Hepatocyte (in vitro differentiated cells): Measurements from ENCODE around the gene KPNB1. TPM values are rescaled to one million over a fixed set of nuclear protein-coding genes. Genes with fewer than 3 reads are reported as not detected.

Experiments
- DNase-seq: peaks from one replicate; pipeline ENCODE4 v3.0.0-alpha.2; 2016; ENCODE audit warnings: low spot score
- H2AFZ ChIP-seq: fragments of 200-600 bp; sonication (generic); 2 replicates; pipeline ENCODE4 v1.6.0; 2016; ENCODE audit warnings: antibody characterized with exemption, mild to moderate bottlenecking
- H3K27ac ChIP-seq: fragments of 200-600 bp; sonication (generic); 2 replicates; pipeline ENCODE4 v1.5.1; 2016; ENCODE audit warnings: mild to moderate bottlenecking
- H3K27me3 ChIP-seq: fragments of 200-600 bp; sonication (generic); 2 replicates; pipeline ENCODE4 v1.6.1; 2016
- H3K36me3 ChIP-seq: fragments of 200-600 bp; sonication (generic); replicated peaks from 2 replicates; pipeline ENCODE4 v1.5.1; 2016; ENCODE audit warnings: low read depth; ENCODE audit not compliant: insufficient read depth
- H3K4me1 ChIP-seq: fragments of 200-600 bp; sonication (generic); 2 replicates; pipeline ENCODE4 v1.5.1; 2016; ENCODE audit warnings: mild to moderate bottlenecking, moderate library complexity; ENCODE audit not compliant: insufficient read depth
- H3K4me2 ChIP-seq: fragments of 200-600 bp; sonication (generic); 2 replicates; pipeline ENCODE4 v1.6.0; 2016
- H3K4me3 ChIP-seq: fragments of 200-600 bp; sonication (generic); 2 replicates; pipeline ENCODE4 v1.5.1; 2016; ENCODE audit warnings: mild to moderate bottlenecking
- H3K79me2 ChIP-seq: fragments of 200-600 bp; sonication (generic); 2 replicates; pipeline ENCODE4 v1.6.0; 2017; ENCODE audit warnings: mild to moderate bottlenecking
- H3K9me2 ChIP-seq: fragments of 200-600 bp; sonication (generic); replicated peaks from 2 replicates; pipeline ENCODE4 v1.6.0; 2017; ENCODE audit warnings: mild to moderate bottlenecking; ENCODE audit not compliant: insufficient read depth
- H3K9me3 ChIP-seq: fragments of 200-600 bp; sonication (generic); 2 replicates; pipeline ENCODE4 v1.5.1; 2016; ENCODE audit warnings: low read depth, mild to moderate bottlenecking
- H4K20me1 ChIP-seq: fragments of 200-600 bp; sonication (generic); 2 replicates; pipeline ENCODE4 v1.6.0; 2016; ENCODE audit warnings: mild to moderate bottlenecking; ENCODE audit not compliant: insufficient read depth, poor library complexity, severe bottlenecking
- CTCF ChIP-seq: fragments of 200-600 bp; sonication (generic); IDR thresholded peaks from 2 replicates; pipeline ENCODE4 v1.5.1; 2016; ENCODE audit warnings: antibody characterized with exemption, mild to moderate bottlenecking; ENCODE audit not compliant: poor library complexity
- EZH2 ChIP-seq: fragments of 200-600 bp; sonication (generic); IDR thresholded peaks from 2 replicates; pipeline ENCODE4 v1.6.1; 2016; ENCODE audit warnings: antibody characterized with exemption, mild to moderate bottlenecking, borderline replicate concordance
- EZH2phosphoT487 ChIP-seq: fragments of 200-600 bp; sonication (generic); IDR thresholded peaks from one replicate; pipeline ENCODE4 v1.6.1; 2018; ENCODE audit warnings: antibody characterized with exemption, mild to moderate bottlenecking, low read depth, moderate library complexity; ENCODE audit not compliant: unreplicated experiment, severe bottlenecking
- WGBS: methylation state at CpG from one replicate; pipeline ENCODE4 v1.1.6; 2016; ENCODE audit warnings: low lambda C conversion rate; ENCODE audit errors: missing lambda C conversion rate; 5-methylcytosine and 5-hydroxymethylcytosine counted together
- polyA plus RNA-seq: library from polyadenylated mRNA; unstranded; fragments of >200 nt; fragmentation: Nextera tagmentation; extraction: Ambion mirVana; gene quantifications from 2 replicates; pipeline ENCODE4 v1.2.1, GENCODE V29; 2016
- total RNA-seq: library from RNA; depleted of rRNA; stranded (reverse); fragments of >200 nt; gene quantifications from 2 replicates; pipeline ENCODE4 v1.2.3, GENCODE V29; 2014

The KPNB1 gene
- total and polyA plus RNA-seq, 2 experiments from 2014 or later = 59.5 to 194 TPM

- TF ChIP-seq EZH2phosphoT487 (no peak), EZH2 (no peak), CTCF (no peak)
- Histone ChIP-seq H2AFZ (no peak overlapping the region), H3K27ac (peak overlapping the region; percentile 1), H3K9me3 (no peaks in the 10 kb centered on the region), H3K9me2 (no peaks in the 10 kb centered on the region), H3K4me1 (no peaks in the 10 kb centered on the region), H3K4me3 (no peak overlapping the region), H3K79me2 (no peaks in the 10 kb centered on the region), H3K4me2 (no peak overlapping the region), H3K27me3 (no peaks in the 10 kb centered on the region), H4K20me1 (no peaks in the 10 kb centered on the region), H3K36me3 (no peaks in the 10 kb centered on the region)
- DNase-seq = no peak
- 81% methylated on average over 1 of the region's 1 CpG for WGBS
These were observed 36.5 kb downstream of the KPNB1 start for GRCh38 chr17:47686276-47686635.

GRCh38 chr17:47686664-47687327 lies 37.1 kb downstream of the KPNB1 start:
- DNase-seq = no peak
- no peaks in the 10 kb centered on the region for H3K4me1 ChIP-seq
- no peaks in the 10 kb centered on the region for H4K20me1 ChIP-seq
- H3K9me3 ChIP-seq = no peaks in the 10 kb centered on the region
- H3K4me3 ChIP-seq = no peak overlapping the region
- no peaks in the 10 kb centered on the region for H3K9me2 ChIP-seq
- no peaks in the 10 kb centered on the region for H3K36me3 ChIP-seq
- H3K27me3 ChIP-seq = no peaks in the 10 kb centered on the region
- no peaks in the 10 kb centered on the region for H3K79me2 ChIP-seq
- H3K4me2 ChIP-seq = no peak overlapping the region
- 80% methylated on average over 7 of the region's 7 CpGs for WGBS
- TF ChIP-seq CTCF = no peak
- no peak for TF ChIP-seq EZH2phosphoT487
- TF ChIP-seq EZH2 = no peak
- H3K27ac ChIP-seq = peak overlapping the region; percentile 1
- no peak overlapping the region for H2AFZ ChIP-seq

- TF ChIP-seq CTCF (no peak), EZH2phosphoT487 (no peak), EZH2 (no peak)
- H3K79me2 ChIP-seq = no peaks in the 10 kb centered on the region
- no peaks in the 10 kb centered on the region for H3K27me3 ChIP-seq
- H2AFZ ChIP-seq = no peak overlapping the region
- DNase-seq = no peak
- H4K20me1 ChIP-seq = no peaks in the 10 kb centered on the region
- H3K4me3 ChIP-seq = no peak overlapping the region
- H3K4me2 ChIP-seq = no peak overlapping the region
- H3K4me1 ChIP-seq = no peaks in the 10 kb centered on the region
- H3K27ac ChIP-seq = peak overlapping the region; percentile 1
- H3K9me2 ChIP-seq = no peaks in the 10 kb centered on the region
- no peaks in the 10 kb centered on the region for H3K36me3 ChIP-seq
- H3K9me3 ChIP-seq = no peaks in the 10 kb centered on the region
These were observed 37.6 kb downstream of the KPNB1 start for GRCh38 chr17:47687328-47687690.

- Histone ChIP-seq H3K4me1 (peaks cover 2% of the 10 kb centered on the region), H3K9me3 (no peaks in the 10 kb centered on the region), H3K27ac (peak overlapping the region; percentile 1), H2AFZ (no peak overlapping the region), H3K79me2 (no peaks in the 10 kb centered on the region), H3K27me3 (no peaks in the 10 kb centered on the region), H3K36me3 (no peaks in the 10 kb centered on the region), H3K9me2 (no peaks in the 10 kb centered on the region), H4K20me1 (no peaks in the 10 kb centered on the region), H3K4me3 (no peak overlapping the region), H3K4me2 (no peak overlapping the region)
- TF ChIP-seq CTCF (no peak), EZH2phosphoT487 (no peak), EZH2 (no peak)
- no peak for DNase-seq
- 79% methylated on average over 1 of the region's 1 CpG for WGBS
These were observed 38.0 kb downstream of the KPNB1 start for GRCh38 chr17:47687748-47688147.
